CD4-positive, alpha-beta T cell (primary cell): Measurements from ENCODE around the gene ME1. TPM values are rescaled to one million over a fixed set of nuclear protein-coding genes. Genes with fewer than 3 reads are reported as not detected.

ENCODE experiments used
- ATAC-seq: fragments of 200-7000 bp; cut with Tn5 transposase; one replicate; pipeline ENCODE4 v1.10.0; 2022; ENCODE audit warnings: mild to moderate bottlenecking; ENCODE audit not compliant: poor library complexity
- CTCF ChIA-PET: fragments of 350-600 bp; sonication (Branson Sonifier 250); formaldehyde crosslinking; loops from one replicate; lab custom pipeline; 2021; ENCODE audit warnings: antibody characterized with exemption, inconsistent platforms; lab: Charles Lee
- POLR2A ChIA-PET: fragments of 350-600 bp; sonication (Branson Sonifier 250); formaldehyde crosslinking; loops from one replicate; lab custom pipeline; 2021; ENCODE audit warnings: antibody characterized with exemption, inconsistent platforms; lab: Charles Lee
- DNase-seq, 14 experiments: peaks; one replicate each; pipeline ENCODE4 v3.0.0-alpha.2; 2013 to 2020; ENCODE audit warnings: mixed read lengths in 2 of 14
- H3K27ac ChIP-seq, 2 donors: one replicate each; pipeline versions ENCODE4 v1.5.1 to v1.7.0; 2013; ENCODE audit warnings: low read length in 2 of 2, low read depth in 1 of 2, mild to moderate bottlenecking in 1 of 2
- H3K27me3 ChIP-seq, 2 experiments: 1 replicate in 1 of 2; 2 replicates in 1 of 2; pipeline versions ENCODE4 v1.6.1 to v1.7.0; 2013; ENCODE audit warnings: low read length in 2 of 2, control low read depth in 1 of 2, mild to moderate bottlenecking in 1 of 2, moderate library complexity in 1 of 2; ENCODE audit not compliant: insufficient read depth in 2 of 2, control insufficient read depth in 1 of 2
- H3K36me3 ChIP-seq: one replicate; pipeline ENCODE4 v1.6.1; 2013; ENCODE audit warnings: low read length, control low read depth; ENCODE audit not compliant: insufficient read depth
- H3K4me1 ChIP-seq: one replicate; pipeline ENCODE4 v1.6.1; 2013; ENCODE audit warnings: low read length, control low read depth; ENCODE audit not compliant: insufficient read depth
- H3K4me3 ChIP-seq: one replicate; pipeline ENCODE4 v1.5.1; 2013; ENCODE audit warnings: mild to moderate bottlenecking, low read length, moderate library complexity
- H3K9me3 ChIP-seq, 2 experiments: 1 replicate in 1 of 2; 2 replicates in 1 of 2; pipeline versions ENCODE4 v1.6.1 to v1.7.0; 2013; ENCODE audit warnings: low read length in 2 of 2, mild to moderate bottlenecking in 2 of 2, control low read depth in 1 of 2, moderate library complexity in 1 of 2; ENCODE audit not compliant: control insufficient read depth in 1 of 2, insufficient read depth in 1 of 2
- H3K27ac Mint-ChIP-seq: one replicate; pipeline ENCODE4 v1.8.0; 2020; ENCODE audit warnings: mixed read lengths
- H3K27me3 Mint-ChIP-seq: one replicate; pipeline ENCODE4 v1.8.0; 2021; ENCODE audit warnings: mixed read lengths
- H3K36me3 Mint-ChIP-seq: one replicate; pipeline ENCODE4 v1.8.0; 2021; ENCODE audit warnings: low read depth, mixed read lengths
- H3K4me1 Mint-ChIP-seq: one replicate; pipeline ENCODE4 v1.8.0; 2021; ENCODE audit warnings: low read depth, mixed read lengths
- H3K4me3 Mint-ChIP-seq: one replicate; pipeline ENCODE4 v1.8.0; 2020; ENCODE audit warnings: mild to moderate bottlenecking, mixed read lengths
- H3K9me3 Mint-ChIP-seq: one replicate; pipeline ENCODE4 v1.8.0; 2020; ENCODE audit warnings: mixed read lengths
- intact Hi-C, 2 experiments: fragments of 100-400 bp; cut with DNase I in 1 of 2; cut with micrococcal nuclease in 1 of 2; formaldehyde crosslinking; loops; one replicate each; pipeline versions ENCODE4 v1.15.1 to v1.9.0; 2023 to 2025; cut with DNase I, micrococcal nuclease
- total RNA-seq, 174 experiments: library from RNA in 2 of 174; stranded (reverse) in 2 of 174; gene quantifications; one replicate each; pipeline ENCODE4 v1.2.3 and lab custom pipeline; 2021 to 2026
- TF ChIP-seq, protein P1 (sequence below): fragments of 200-600 bp; IDR thresholded peaks from one replicate; pipeline ENCODE4 v1.8.0; 2022; ENCODE audit warnings: antibody characterized with exemption, mild to moderate bottlenecking

The ME1 gene
- total RNA-seq, 2 experiments from 2014 or later: not detected

DNA sequence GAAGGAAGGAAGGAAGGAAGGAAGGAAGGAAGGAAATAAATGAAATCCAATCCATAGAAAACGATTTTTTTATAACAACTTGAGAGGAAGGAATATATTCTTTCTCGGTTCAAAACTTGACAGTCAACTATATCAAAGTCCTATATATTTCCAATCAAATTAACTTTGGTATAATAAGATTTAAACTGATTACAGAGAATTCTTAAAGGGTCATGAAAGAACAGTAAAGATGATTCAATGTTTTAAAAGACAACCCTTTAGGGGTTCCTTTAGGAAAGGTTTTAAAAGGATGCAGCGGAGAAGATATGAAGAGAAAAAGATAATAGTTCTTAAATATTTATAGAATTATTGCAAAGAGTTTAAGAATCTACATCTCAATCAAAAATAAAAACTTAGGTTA is 61.2 kb downstream of the ME1 start:
- ATAC-seq: no peak
- H3K9me3 ChIP-seq: no peaks in the 10 kb centered on the region
- H3K4me1 Mint-ChIP-seq: no peaks in the 10 kb centered on the region
- H3K36me3 Mint-ChIP-seq: no peaks in the 10 kb centered on the region
- intact Hi-C loops: no loop called here
- DNase-seq: no peak
- CTCF ChIA-PET: no interaction called here
- no peak overlapping the region for H3K27ac Mint-ChIP-seq
- no peaks in the 10 kb centered on the region for H3K27me3 Mint-ChIP-seq
- H3K36me3 ChIP-seq: no peaks in the 10 kb centered on the region
- no peaks in the 10 kb centered on the region for H3K9me3 Mint-ChIP-seq
- POLR2A ChIA-PET: no interaction called here
- H3K4me1 ChIP-seq: no peaks in the 10 kb centered on the region
- TF ChIP-seq, protein P1, sequence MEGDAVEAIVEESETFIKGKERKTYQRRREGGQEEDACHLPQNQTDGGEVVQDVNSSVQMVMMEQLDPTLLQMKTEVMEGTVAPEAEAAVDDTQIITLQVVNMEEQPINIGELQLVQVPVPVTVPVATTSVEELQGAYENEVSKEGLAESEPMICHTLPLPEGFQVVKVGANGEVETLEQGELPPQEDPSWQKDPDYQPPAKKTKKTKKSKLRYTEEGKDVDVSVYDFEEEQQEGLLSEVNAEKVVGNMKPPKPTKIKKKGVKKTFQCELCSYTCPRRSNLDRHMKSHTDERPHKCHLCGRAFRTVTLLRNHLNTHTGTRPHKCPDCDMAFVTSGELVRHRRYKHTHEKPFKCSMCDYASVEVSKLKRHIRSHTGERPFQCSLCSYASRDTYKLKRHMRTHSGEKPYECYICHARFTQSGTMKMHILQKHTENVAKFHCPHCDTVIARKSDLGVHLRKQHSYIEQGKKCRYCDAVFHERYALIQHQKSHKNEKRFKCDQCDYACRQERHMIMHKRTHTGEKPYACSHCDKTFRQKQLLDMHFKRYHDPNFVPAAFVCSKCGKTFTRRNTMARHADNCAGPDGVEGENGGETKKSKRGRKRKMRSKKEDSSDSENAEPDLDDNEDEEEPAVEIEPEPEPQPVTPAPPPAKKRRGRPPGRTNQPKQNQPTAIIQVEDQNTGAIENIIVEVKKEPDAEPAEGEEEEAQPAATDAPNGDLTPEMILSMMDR: no peak
- H3K27me3 ChIP-seq: no peaks in the 10 kb centered on the region
- no peak overlapping the region for H3K27ac ChIP-seq
- H3K4me3 Mint-ChIP-seq: no peak overlapping the region
- H3K4me3 ChIP-seq: no peak overlapping the region

DNA sequence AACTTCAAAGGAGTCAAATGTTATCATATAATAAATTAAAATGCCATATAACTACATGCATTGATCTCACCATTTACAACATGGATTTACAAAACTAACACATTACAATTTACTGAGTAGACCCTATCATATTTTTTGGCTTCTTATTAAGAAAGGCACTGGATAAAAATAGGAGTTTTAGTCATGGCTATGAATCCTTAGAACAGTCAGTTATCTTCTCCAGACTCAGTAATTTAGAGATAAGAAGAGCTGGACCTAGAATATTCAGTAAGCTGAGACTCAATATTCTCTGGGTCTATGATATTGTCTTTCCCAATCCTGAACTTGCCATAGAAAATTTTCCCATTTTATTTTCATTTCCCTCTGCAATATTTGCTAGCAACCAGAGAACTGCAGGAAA is 62.3 kb downstream of the ME1 start:
- Histone ChIP-seq H3K36me3 (no peaks in the 10 kb centered on the region), H3K27me3 (no peaks in the 10 kb centered on the region), H3K4me3 (no peak overlapping the region), H3K4me1 (no peaks in the 10 kb centered on the region), H3K9me3 (no peaks in the 10 kb centered on the region), H3K27ac (no peak overlapping the region)
- TF ChIP-seq, protein P1: no peak
- ChIA-PET POLR2A (no interaction called here), CTCF (no interaction called here)
- Mint-ChIP-seq H3K4me1 (no peaks in the 10 kb centered on the region), H3K36me3 (no peaks in the 10 kb centered on the region), H3K9me3 (no peaks in the 10 kb centered on the region), H3K4me3 (no peak overlapping the region), H3K27me3 (no peaks in the 10 kb centered on the region), H3K27ac (no peak overlapping the region)
- intact Hi-C loops: no loop called here
- DNase-seq (no peak), ATAC-seq (no peak)

DNA sequence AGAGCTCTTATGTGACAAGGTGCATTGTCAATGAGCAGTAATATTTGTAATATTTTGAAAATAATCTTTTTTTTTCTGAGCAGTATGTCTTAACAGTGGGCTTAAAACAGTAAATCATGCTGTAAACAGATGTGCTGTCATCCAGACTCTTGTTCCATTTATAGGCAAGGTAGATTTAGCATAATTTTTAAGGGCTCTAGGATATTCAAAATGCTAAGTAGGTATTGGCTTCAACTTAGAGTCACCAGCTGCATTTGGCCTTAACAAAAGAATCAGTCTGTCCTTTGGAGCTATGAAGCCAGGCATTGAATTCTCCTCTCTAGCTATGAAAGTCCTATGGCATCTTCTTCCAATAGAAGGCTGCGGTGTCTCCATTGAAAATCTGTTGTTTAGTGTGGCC is 63.7 kb downstream of the ME1 start:
- Mint-ChIP-seq H3K4me3 (no peak overlapping the region), H3K27me3 (no peaks in the 10 kb centered on the region), H3K4me1 (no peaks in the 10 kb centered on the region), H3K36me3 (no peaks in the 10 kb centered on the region), H3K9me3 (no peaks in the 10 kb centered on the region), H3K27ac (no peak overlapping the region)
- Histone ChIP-seq H3K9me3 (no peaks in the 10 kb centered on the region), H3K27me3 (no peaks in the 10 kb centered on the region), H3K27ac (no peak overlapping the region), H3K4me3 (no peak overlapping the region), H3K4me1 (no peaks in the 10 kb centered on the region), H3K36me3 (no peaks in the 10 kb centered on the region)
- TF ChIP-seq, protein P1: no peak
- POLR2A ChIA-PET: no interaction called here
- ATAC-seq (no peak), DNase-seq (no peak)
- CTCF ChIA-PET: no interaction called here
- intact Hi-C loops: no loop called here
